Liver (tissue), 9 donors: ENCODE results near the gene GLP1R. TPM values are rescaled to one million over a fixed set of nuclear protein-coding genes. Genes with fewer than 3 reads are reported as not detected.

Experiments
- DNase-seq: peaks from one replicate; pipeline ENCODE4 v3.0.0-alpha.2; 2017; ENCODE audit warnings: low spot score
- H3K27ac ChIP-seq, 2 donors: one replicate each; pipeline ENCODE4 v1.7.0; 2013; ENCODE audit warnings: inconsistent platforms in 2 of 2, low read length in 2 of 2, control low read depth in 1 of 2, low read depth in 1 of 2, mild to moderate bottlenecking in 1 of 2
- H3K27me3 ChIP-seq, 4 donors: one replicate each; pipeline versions ENCODE4 v1.6.1 to v1.7.0; 2013; ENCODE audit warnings: low read length in 3 of 4, inconsistent platforms in 1 of 4, mild to moderate bottlenecking in 1 of 4, moderate library complexity in 1 of 4; ENCODE audit not compliant: control insufficient read depth in 4 of 4, insufficient read depth in 4 of 4
- H3K36me3 ChIP-seq, 4 donors: one replicate each; pipeline versions ENCODE4 v1.6.1 to v1.7.0; 2013; ENCODE audit warnings: low read length in 3 of 4, mild to moderate bottlenecking in 3 of 4, low read depth in 1 of 4, moderate library complexity in 1 of 4; ENCODE audit not compliant: control insufficient read depth in 4 of 4, insufficient read depth in 3 of 4
- H3K4me1 ChIP-seq, 4 donors: one replicate each; pipeline versions ENCODE4 v1.6.1 to v1.7.0; 2013; ENCODE audit warnings: low read length in 3 of 4, mild to moderate bottlenecking in 3 of 4, moderate library complexity in 1 of 4; ENCODE audit not compliant: control insufficient read depth in 4 of 4, insufficient read depth in 4 of 4
- H3K4me3 ChIP-seq, 3 donors: one replicate each; pipeline versions ENCODE4 v1.6.1 to v1.7.0; 2013; ENCODE audit warnings: low read length in 3 of 3, control low read depth in 1 of 3, low read depth in 1 of 3, mild to moderate bottlenecking in 1 of 3
- H3K9ac ChIP-seq, 2 donors: one replicate each; pipeline ENCODE4 v1.7.0; 2013; ENCODE audit warnings: low read length in 2 of 2, mild to moderate bottlenecking in 2 of 2, moderate library complexity in 2 of 2, control low read depth in 1 of 2, low read depth in 1 of 2
- H3K9me3 ChIP-seq, 4 donors: one replicate each; pipeline versions ENCODE4 v1.6.1 to v1.7.0; 2013; ENCODE audit warnings: low read length in 3 of 4; ENCODE audit not compliant: control insufficient read depth in 4 of 4
- ATF3 ChIP-seq: IDR thresholded peaks from 2 replicates; pipeline ENCODE4 v1.6.1; 2016; ENCODE audit warnings: antibody characterized with exemption
- CTCF ChIP-seq: fragments of 150-350 bp; IDR thresholded peaks from 2 replicates; pipeline ENCODE4 v1.5.1; 2017; ENCODE audit warnings: improper control_type of control experiment, low read depth, low read length; ENCODE audit not compliant: missing input control
- EGR1 ChIP-seq, 2 donors: IDR thresholded peaks; 2 replicates each; pipeline ENCODE4 v1.6.1; 2016 to 2018; ENCODE audit warnings: antibody characterized with exemption in 2 of 2, low read depth in 2 of 2
- FOXA1 ChIP-seq: IDR thresholded peaks from 2 replicates; pipeline ENCODE4 v1.6.1; 2016; ENCODE audit warnings: antibody characterized with exemption
- FOXA2 ChIP-seq: IDR thresholded peaks from 2 replicates; pipeline ENCODE4 v1.6.1; 2016; ENCODE audit warnings: antibody characterized with exemption
- GABPA ChIP-seq, 2 donors: IDR thresholded peaks in 1 of 2; conservative IDR thresholded peaks in 1 of 2; 2 replicates each; pipeline ENCODE4 v1.6.1; 2016; ENCODE audit warnings: antibody characterized with exemption in 2 of 2, mild to moderate bottlenecking in 1 of 2, moderate library complexity in 1 of 2
- HNF4A ChIP-seq, 2 donors: conservative IDR thresholded peaks; 2 replicates each; pipeline ENCODE4 v1.6.1; 2016; ENCODE audit warnings: antibody characterized with exemption in 2 of 2, mild to moderate bottlenecking in 2 of 2
- HNF4G ChIP-seq: IDR thresholded peaks from 2 replicates; pipeline ENCODE4 v1.6.1; 2016; ENCODE audit warnings: antibody characterized with exemption
- JUND ChIP-seq, 2 donors: IDR thresholded peaks; 2 replicates each; pipeline ENCODE4 v1.6.1; 2016; ENCODE audit warnings: antibody characterized with exemption in 2 of 2
- MAX ChIP-seq: IDR thresholded peaks from 2 replicates; pipeline ENCODE4 v1.6.1; 2016; ENCODE audit warnings: antibody characterized with exemption
- NR2F2 ChIP-seq: IDR thresholded peaks from 2 replicates; pipeline ENCODE4 v1.6.1; 2016; ENCODE audit warnings: antibody characterized with exemption
- RAD21 ChIP-seq, 2 donors: IDR thresholded peaks; 2 replicates each; pipeline ENCODE4 v1.6.1; 2016; ENCODE audit warnings: antibody characterized with exemption in 2 of 2, mild to moderate bottlenecking in 2 of 2
- REST ChIP-seq: IDR thresholded peaks from 2 replicates; pipeline ENCODE4 v1.6.1; 2016; ENCODE audit warnings: antibody characterized with exemption, mild to moderate bottlenecking
- RXRA ChIP-seq, 2 donors: IDR thresholded peaks; 2 replicates each; pipeline ENCODE4 v1.6.1; 2017 to 2018; ENCODE audit warnings: antibody characterized with exemption in 2 of 2, mild to moderate bottlenecking in 1 of 2
- SP1 ChIP-seq: IDR thresholded peaks from 2 replicates; pipeline ENCODE4 v1.6.1; 2018; ENCODE audit warnings: antibody characterized with exemption, mild to moderate bottlenecking
- TAF1 ChIP-seq: conservative IDR thresholded peaks from 2 replicates; pipeline ENCODE4 v1.6.1; 2016; ENCODE audit warnings: antibody characterized with exemption, mild to moderate bottlenecking
- YY1 ChIP-seq: IDR thresholded peaks from 2 replicates; pipeline ENCODE4 v1.6.1; 2016; ENCODE audit warnings: antibody characterized with exemption, mild to moderate bottlenecking
- ZBTB33 ChIP-seq: IDR thresholded peaks from 2 replicates; pipeline ENCODE4 v1.6.1; 2016; ENCODE audit warnings: antibody characterized with exemption
- WGBS: extraction: QIAGEN DNeasy Blood & Tissue Kit; methylation state at CpG from one replicate; pipeline ENCODE4 v1.1.7; 2013; 5-methylcytosine and 5-hydroxymethylcytosine counted together
- polyA plus RNA-seq, 2 donors: library from polyadenylated mRNA; stranded (reverse) in 1 of 2; unstranded in 1 of 2; fragments of 200-250 nt in 1 of 2; fragments of >200 nt in 1 of 2; fragmentation: Nextera tagmentation in 1 of 2; extraction: Ambion mirVana in 1 of 2; gene quantifications; one replicate each; pipeline versions ENCODE4 v1.2.1 to v1.2.3, GENCODE V29; 2013 to 2015
- total RNA-seq, 2 donors: library from RNA; depleted of rRNA; stranded (reverse); fragments of >200 nt; gene quantifications; one replicate each; pipeline ENCODE4 v1.2.3, GENCODE V29; 2014
- donor health status: healthy.
- donor health status: healthy.
- donor health status: healthy.
- donor health status: healthy.
- donor health status: healthy.

GLP1R gene
- total and polyA plus RNA-seq, 4 donors, result not detected

GRCh38 chr6:39076623-39077535 lies 28.3 kb downstream of the GLP1R start:
- H3K4me3 ChIP-seq, result no peak overlapping the region
- 80% methylated on average over 9 of the region's 9 CpGs for WGBS
- TF ChIP-seq EGR1 (IDR thresholded peaks at IDR 0.05; ENCODE audit: low read depth in 2 of 2) (no peak), HNF4G (no peak), MAX (no peak), JUND (IDR thresholded peaks at IDR 0.05) (no peak), ZBTB33 (no peak), FOXA1 (no peak), GABPA (IDR thresholded peaks at IDR 0.05 in 1 of 2, conservative IDR thresholded peaks at IDR 0.05 in 1 of 2) (no peak), CTCF (no peak), REST (no peak), NR2F2 (no peak), TAF1 (no peak), HNF4A (conservative IDR thresholded peaks at IDR 0.05) (no peak), RXRA (IDR thresholded peaks at IDR 0.05) (no peak), SP1 (no peak), RAD21 (IDR thresholded peaks at IDR 0.05) (no peak), ATF3 (no peak), FOXA2 (no peak), YY1 (no peak)
- H3K27ac ChIP-seq, result no peak overlapping the region
- H3K36me3 ChIP-seq, result no peaks in the 10 kb centered on the region
- no peaks in the 10 kb centered on the region for H3K9me3 ChIP-seq
- H3K4me1 ChIP-seq, result no peaks in the 10 kb centered on the region
- H3K9ac ChIP-seq, result no peak overlapping the region
- DNase-seq, result no peak
- H3K27me3 ChIP-seq, result no peaks in the 10 kb centered on the region
